SK-N-SH treated with all-trans-retinoic acid at 6 μM for 48 hours (cell line): Measurements from ENCODE around the gene BMP6.

ENCODE experiments used
- ATAC-seq: fragments of 200-7000 bp; cut with Tn5 transposase; 3 replicates; pipeline ENCODE4 v1.9.1; 2020; ENCODE audit warnings: mild to moderate bottlenecking, moderate library complexity
- ARNTL ChIP-seq: fragments of 450-650 bp; formaldehyde crosslinking; IDR thresholded peaks from 2 replicates; pipeline ENCODE4 v1.5.0; 2020; ENCODE audit warnings: low read depth, mild to moderate bottlenecking, moderate library complexity, borderline replicate concordance
- BACH2 ChIP-seq: fragments of 250-450 bp; sonication (Bioruptor Pico); IDR thresholded peaks from 2 replicates; pipeline ENCODE4 v1.9.0; 2021; ENCODE audit warnings: mild to moderate bottlenecking, borderline replicate concordance
- CREB5 ChIP-seq: fragments of 250-450 bp; sonication (Bioruptor Pico); IDR thresholded peaks from 2 replicates; pipeline ENCODE4 v1.5.1; 2020; ENCODE audit warnings: low read depth, mild to moderate bottlenecking, moderate library complexity
- CSDC2 ChIP-seq: fragments of 250-450 bp; sonication (Bioruptor Pico); IDR thresholded peaks from 2 replicates; pipeline ENCODE4 v1.5.0; 2020; ENCODE audit warnings: mild to moderate bottlenecking, moderate library complexity
- CSRNP3 ChIP-seq: fragments of 250-450 bp; sonication (Bioruptor Pico); IDR thresholded peaks from 2 replicates; pipeline ENCODE4 v1.5.1; 2021; ENCODE audit warnings: mild to moderate bottlenecking, moderate library complexity
- ESRRG ChIP-seq: fragments of 250-450 bp; sonication (Bioruptor Pico); IDR thresholded peaks from 2 replicates; pipeline ENCODE4 v1.6.1; 2021; ENCODE audit warnings: mild to moderate bottlenecking
- ISL1 ChIP-seq: fragments of 250-450 bp; sonication (Bioruptor Pico); IDR thresholded peaks from 2 replicates; pipeline ENCODE4 v2.1.2; 2022; ENCODE audit warnings: mild to moderate bottlenecking, moderate library complexity
- OSR1 ChIP-seq: fragments of 250-450 bp; sonication (Bioruptor Pico); IDR thresholded peaks from 2 replicates; pipeline ENCODE4 v1.8.0; 2022; ENCODE audit warnings: moderate library complexity, mild to moderate bottlenecking, inconsistent platforms
- PATZ1 ChIP-seq: fragments of 250-450 bp; sonication (Bioruptor Pico); IDR thresholded peaks from 2 replicates; pipeline ENCODE4 v1.8.0; 2020; ENCODE audit warnings: mild to moderate bottlenecking, moderate library complexity, borderline replicate concordance
- POU6F1 ChIP-seq: fragments of 250-450 bp; sonication (Bioruptor Pico); IDR thresholded peaks from 2 replicates; pipeline ENCODE4 v1.8.0; 2021; ENCODE audit warnings: low read depth, mild to moderate bottlenecking, moderate library complexity, borderline replicate concordance
- PPARA ChIP-seq: fragments of 250-450 bp; sonication (Bioruptor Pico); IDR thresholded peaks from 2 replicates; pipeline ENCODE4 v1.5.0; 2020; ENCODE audit warnings: mild to moderate bottlenecking, borderline replicate concordance
- RARB ChIP-seq: fragments of 250-450 bp; sonication (Bioruptor Pico); IDR thresholded peaks from 2 replicates; pipeline ENCODE4 v1.8.0; 2021; ENCODE audit warnings: mild to moderate bottlenecking, moderate library complexity
- SNAI2 ChIP-seq: fragments of 250-450 bp; sonication (Bioruptor Pico); IDR thresholded peaks from 2 replicates; pipeline ENCODE4 v1.5.0; 2020; ENCODE audit warnings: mild to moderate bottlenecking, moderate library complexity
- TCF4 ChIP-seq: fragments of 250-450 bp; sonication (Bioruptor Pico); IDR thresholded peaks from 2 replicates; pipeline ENCODE4 v1.8.0; 2021; ENCODE audit warnings: mild to moderate bottlenecking, moderate library complexity, borderline replicate concordance
- TOX ChIP-seq: fragments of 250-450 bp; sonication (Bioruptor Pico); IDR thresholded peaks from 2 replicates; pipeline ENCODE4 v1.8.0; 2021; ENCODE audit warnings: mild to moderate bottlenecking, moderate library complexity, borderline replicate concordance
- TSHZ2 ChIP-seq: fragments of 250-450 bp; sonication (Bioruptor Pico); IDR thresholded peaks from 2 replicates; pipeline ENCODE4 v1.5.0; 2020; ENCODE audit warnings: mild to moderate bottlenecking, moderate library complexity
- ZC3H10 ChIP-seq: fragments of 250-450 bp; sonication (Bioruptor Pico); IDR thresholded peaks from 2 replicates; pipeline ENCODE4 v1.5.1; 2021; ENCODE audit warnings: mild to moderate bottlenecking, moderate library complexity
- ZFP30 ChIP-seq: fragments of 450-650 bp; formaldehyde crosslinking; IDR thresholded peaks from 2 replicates; pipeline ENCODE4 v1.5.0; 2022; ENCODE audit warnings: mild to moderate bottlenecking, moderate library complexity
- ZNF565 ChIP-seq: fragments of 450-650 bp; formaldehyde crosslinking; conservative IDR thresholded peaks from 2 replicates; pipeline ENCODE4 v1.5.0; 2020; ENCODE audit warnings: low read depth, mild to moderate bottlenecking, moderate library complexity
- ZNF70 ChIP-seq: fragments of 450-650 bp; formaldehyde crosslinking; IDR thresholded peaks from 2 replicates; pipeline ENCODE4 v1.5.0; 2020; ENCODE audit warnings: mild to moderate bottlenecking, moderate library complexity
- ZNF8 ChIP-seq: fragments of 450-650 bp; formaldehyde crosslinking; IDR thresholded peaks from 2 replicates; pipeline ENCODE4 v1.5.0; 2020; ENCODE audit warnings: mild to moderate bottlenecking, moderate library complexity

BMP6 gene

DNA sequence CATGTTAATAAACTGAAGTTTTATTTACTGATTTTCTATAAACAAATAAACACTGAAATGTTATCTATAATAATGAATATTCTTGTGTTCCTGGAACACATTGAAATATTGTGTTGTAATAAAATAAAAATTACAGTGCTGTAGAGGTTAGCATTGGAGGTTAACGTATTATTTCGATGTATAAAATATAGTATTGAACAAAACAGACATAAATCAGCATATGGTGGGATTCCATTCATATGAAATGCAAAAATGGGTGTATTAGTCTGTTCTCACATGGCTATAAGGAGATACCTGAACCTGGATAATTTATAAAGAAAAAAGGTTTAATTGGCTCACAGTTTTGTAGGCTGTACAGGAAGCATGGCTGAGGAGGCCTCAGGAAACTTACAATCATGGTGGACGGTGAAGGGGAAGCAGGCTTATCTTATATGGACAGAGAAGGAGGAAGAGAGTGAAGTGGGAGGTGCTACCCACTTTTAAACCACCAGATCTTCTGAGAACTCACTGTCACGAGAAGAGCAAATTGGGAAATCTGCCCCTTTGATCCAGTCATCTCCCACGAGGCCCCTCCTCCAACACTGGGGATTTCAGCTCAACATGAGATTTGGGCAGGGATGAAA, 24.6 kb upstream of the BMP6 start:
- no peak for TF ChIP-seq TOX
- ATAC-seq = no peak

DNA sequence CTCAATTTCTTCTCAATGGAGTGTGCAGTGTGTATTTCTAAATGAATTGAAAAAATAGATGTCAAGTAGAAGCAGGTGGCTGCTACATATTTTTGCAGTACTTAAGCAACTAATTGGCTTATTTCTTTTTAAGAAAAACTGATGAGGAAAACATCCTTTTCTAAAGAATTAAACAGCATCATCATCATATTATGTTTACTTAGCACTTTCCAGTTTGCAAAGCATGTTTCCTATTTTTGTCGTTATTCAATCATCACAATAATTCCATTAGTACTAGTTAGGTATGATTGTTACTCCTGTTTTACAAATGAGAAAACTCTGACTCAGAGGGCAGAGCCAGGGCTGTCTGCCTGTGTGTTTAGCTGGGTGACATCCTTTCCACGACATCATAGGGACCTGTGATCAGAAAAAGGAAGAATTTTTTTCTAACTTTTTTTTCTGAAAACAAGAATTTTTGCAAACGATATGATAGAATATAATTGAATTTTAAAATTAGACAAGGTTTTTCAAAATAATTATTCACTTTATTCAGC, 22.7 kb upstream of the BMP6 start:
- TF ChIP-seq CSDC2 (no peak), ZC3H10 (no peak), ZNF8 (CRISPR knock-in tag) (no peak), ISL1 (CRISPR knock-in tag) (no peak), PATZ1 (CRISPR knock-in tag) (no peak), TOX (no peak), CREB5 (CRISPR knock-in tag) (no peak), ESRRG (no peak), ARNTL (CRISPR knock-in tag) (no peak), TCF4 (CRISPR knock-in tag) (no peak), POU6F1 (CRISPR knock-in tag) (no peak), ZFP30 (CRISPR knock-in tag) (no peak), OSR1 (CRISPR knock-in tag) (no peak), CSRNP3 (no peak), SNAI2 (CRISPR knock-in tag) (no peak), RARB (no peak), ZNF565 (CRISPR knock-in tag) (no peak), BACH2 (CRISPR knock-in tag) (no peak), TSHZ2 (no peak), PPARA (CRISPR knock-in tag) (no peak)
- TF ChIP-seq, all 23 proteins: peak for 0
- ATAC-seq = no peak

GRCh38 chr6:7705483-7705882, 20.4 kb upstream of the BMP6 start:
- no peak for TF ChIP-seq TSHZ2
- no peak for TF ChIP-seq ZNF70 (CRISPR knock-in tag)
- no peak for TF ChIP-seq ZC3H10
- no peak for ATAC-seq
